Stimulated activated CD4-positive, alpha-beta T cell treated with anti-CD3 and anti-CD28 coated beads, TNF-alpha, amount 100 ng/mL, for 24 hours (primary cell): ENCODE results near the gene GAGE13.
"Not testable (repeated sequence)": the region's sequence is repeated elsewhere in the genome, so short reads cannot be mapped to it uniquely, and the experiment has no call there.

Experiments
- DNase-seq, 3 experiments: peaks; one replicate each; pipeline ENCODE4 v3.0.0-alpha.2; 2020; ENCODE audit warnings: low read depth in 3 of 3

The GAGE13 gene

GRCh38 chrX:49330421-49330820, 961 bp upstream of the GAGE13 start:
- DNase-seq, result not testable (repeated sequence)

GRCh38 chrX:49331841-49332240, 459 bp downstream of the GAGE13 start:
- DNase-seq, result not testable (repeated sequence)

- DNase-seq, result not testable (repeated sequence)
Observed at GRCh38 chrX:49341449-49341848, 10.1 kb downstream of the GAGE13 start.

- DNase-seq, result not testable (repeated sequence)
Observed at GRCh38 chrX:49344496-49345175, 13.3 kb downstream of the GAGE13 start.

- DNase-seq, result not testable (repeated sequence)
Observed at GRCh38 chrX:49345402-49345801, 14.0 kb downstream of the GAGE13 start.

DNA sequence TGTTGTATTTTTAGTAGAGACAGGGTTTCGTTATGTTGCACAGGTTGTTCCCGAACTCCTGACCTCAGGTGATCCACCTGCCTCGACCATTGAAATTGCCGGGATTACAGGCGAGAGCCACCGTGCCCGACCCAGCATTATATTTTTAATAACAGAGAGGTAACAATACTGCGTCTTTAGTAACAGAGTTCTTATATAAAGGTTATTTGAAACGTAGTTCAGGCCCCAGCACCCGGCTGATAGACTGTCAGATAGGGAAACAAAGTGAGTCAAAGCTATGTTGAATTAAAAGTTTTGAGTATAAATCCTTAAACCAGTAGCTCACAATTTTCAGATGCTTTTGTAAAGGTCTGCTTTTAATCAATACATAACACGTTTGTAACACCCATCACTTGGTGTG, 14.8 kb downstream of the GAGE13 start:
- DNase-seq, result not testable (repeated sequence)
